HG03354 (cell line): Measurements from ENCODE around the gene MOAP1.
"Not testable (repeated sequence)": the region's sequence is repeated elsewhere in the genome, so short reads cannot be mapped to it uniquely, and the experiment has no call there.

Experiments
- ATAC-seq: cut with Tn5 transposase; IDR thresholded peaks from one replicate; pipeline ENCODE4 v1.9.1; 2021; ENCODE audit warnings: mild to moderate bottlenecking; ENCODE audit not compliant: unreplicated experiment, poor library complexity, severe bottlenecking

MOAP1 gene

DNA sequence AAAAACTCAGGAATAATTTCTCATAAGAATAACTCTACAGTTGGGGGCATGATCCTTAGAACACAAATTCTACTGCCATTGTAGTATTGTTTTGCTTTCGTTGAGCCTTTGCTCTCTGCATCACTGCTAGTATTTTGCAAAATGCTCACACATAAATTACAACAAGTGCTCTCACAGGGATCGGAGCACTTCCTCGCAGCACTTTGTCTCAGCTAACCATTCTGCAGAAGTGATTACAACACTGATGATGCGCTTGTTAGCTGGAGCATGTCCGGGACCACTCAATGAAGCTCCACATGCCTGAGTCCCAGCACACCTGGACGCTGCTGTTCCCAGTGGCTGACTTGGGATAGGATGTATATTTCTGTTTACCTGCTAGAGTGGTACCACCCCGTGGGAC lies 31.6 kb downstream of the MOAP1 start:
- ATAC-seq, result no peak

- ATAC-seq, result no peak
Observed at GRCh38 chr14:93150227-93151208, 34.2 kb downstream of the MOAP1 start.

DNA sequence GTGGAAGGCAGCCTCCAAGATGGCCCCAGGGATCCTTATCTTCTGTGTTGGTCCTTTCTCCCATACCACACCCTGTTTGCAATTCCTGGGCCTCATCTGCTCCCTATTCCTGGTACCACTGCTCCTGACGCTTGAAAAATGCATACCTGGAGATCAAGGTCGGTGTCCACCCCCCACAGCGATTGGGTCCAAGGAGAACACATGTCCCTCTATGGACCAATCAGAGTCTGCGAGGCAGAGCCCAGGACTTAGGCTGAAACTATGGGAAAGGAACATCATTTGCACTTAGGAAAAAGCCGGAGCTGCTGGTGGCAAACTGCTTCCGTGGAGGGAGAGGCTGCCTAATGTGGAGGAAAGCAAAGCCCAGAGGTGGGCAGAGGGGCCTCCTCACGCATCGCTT lies 35.7 kb downstream of the MOAP1 start:
- ATAC-seq, result no peak

- no peak for ATAC-seq
Observed at GRCh38 chr14:93146119-93146518, 38.6 kb downstream of the MOAP1 start.

- ATAC-seq, result no peak
Observed at GRCh38 chr14:93142854-93143652, 41.6 kb downstream of the MOAP1 start.

- no peak for ATAC-seq
Observed at GRCh38 chr14:93137864-93138263, 46.8 kb downstream of the MOAP1 start.

DNA sequence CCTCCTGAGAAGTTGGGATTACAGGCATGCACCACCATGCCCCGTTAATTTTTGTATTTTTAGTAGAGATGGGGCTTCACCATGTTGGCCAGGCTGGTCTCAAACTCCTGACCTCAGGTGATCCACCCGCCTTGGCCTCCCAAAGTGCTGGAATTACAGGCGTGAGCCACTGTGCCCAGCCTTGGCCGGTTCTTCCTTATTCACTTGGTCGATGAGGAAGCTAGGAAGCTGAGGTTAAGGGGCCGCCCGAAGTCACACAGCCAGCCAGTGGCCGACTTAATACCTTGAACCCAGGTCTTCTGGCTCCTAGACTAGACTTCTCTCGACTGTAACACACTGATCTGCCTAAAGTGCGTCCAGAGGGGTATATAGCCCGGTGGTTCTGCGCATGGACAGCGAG lies 48.2 kb downstream of the MOAP1 start:
- ATAC-seq, result not testable (repeated sequence)

DNA sequence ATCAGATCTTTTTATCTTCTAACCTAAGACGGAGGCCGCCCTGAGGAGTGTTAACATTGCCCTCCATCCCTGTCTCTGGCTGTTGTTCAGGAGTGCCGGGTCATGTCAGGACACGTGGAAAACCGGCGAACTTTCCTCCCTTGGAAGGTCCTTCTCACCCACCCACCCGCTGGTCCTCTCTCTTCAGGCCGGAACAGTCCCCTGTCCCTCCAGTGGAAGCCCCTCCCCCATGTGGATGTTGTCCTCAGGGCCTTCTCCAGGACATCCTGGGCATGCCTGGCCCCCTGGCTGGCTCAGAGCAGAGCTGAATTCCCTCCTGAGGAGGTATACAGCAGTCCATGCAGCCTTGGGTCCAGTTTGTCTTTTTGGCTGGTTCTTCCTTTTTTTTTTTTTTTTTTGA lies 48.7 kb downstream of the MOAP1 start:
- ATAC-seq, result no peak

GRCh38 chr14:93135399-93135798 lies 49.3 kb downstream of the MOAP1 start:
- no peak for ATAC-seq

GRCh38 chr14:93133464-93133863 lies 51.2 kb downstream of the MOAP1 start:
- no peak for ATAC-seq

DNA sequence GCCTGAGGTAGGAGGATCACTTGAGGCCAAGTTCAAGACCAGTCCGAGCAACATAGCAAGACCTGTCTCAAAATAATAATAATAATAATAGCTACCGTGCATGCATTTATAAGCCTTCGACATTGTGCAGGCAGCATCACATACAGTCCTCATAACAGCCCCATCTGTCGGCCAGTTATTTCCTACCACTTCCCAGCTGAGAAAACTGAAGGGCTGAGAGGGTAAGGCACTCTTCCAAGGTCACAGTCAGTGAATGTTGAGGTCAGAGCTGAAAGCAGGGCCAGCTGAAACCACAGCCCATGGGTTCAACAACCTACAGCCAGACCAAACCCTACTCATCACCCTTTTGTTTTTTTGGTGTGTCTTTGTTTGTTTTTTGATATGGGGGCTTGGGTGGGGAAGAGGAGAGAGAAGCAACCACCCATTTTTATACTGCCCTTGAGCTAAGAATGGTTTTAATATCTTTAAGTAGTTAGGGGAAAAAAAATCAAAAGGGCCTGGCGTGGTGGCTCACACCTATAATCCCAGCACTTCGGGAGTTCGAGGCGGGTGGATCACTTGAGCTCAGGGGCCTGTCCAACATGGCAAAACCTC lies 52.1 kb downstream of the MOAP1 start:
- no peak for ATAC-seq
